ENCODE measurements around the gene ALKBH6. TPM values are rescaled to one million over a fixed set of nuclear protein-coding genes. Genes with fewer than 3 reads are reported as not detected.

Gene ALKBH6
- total RNA-seq, 4 donors from 2014 or later: 11.9 to 37.9 (median 25.0) TPM

DNA sequence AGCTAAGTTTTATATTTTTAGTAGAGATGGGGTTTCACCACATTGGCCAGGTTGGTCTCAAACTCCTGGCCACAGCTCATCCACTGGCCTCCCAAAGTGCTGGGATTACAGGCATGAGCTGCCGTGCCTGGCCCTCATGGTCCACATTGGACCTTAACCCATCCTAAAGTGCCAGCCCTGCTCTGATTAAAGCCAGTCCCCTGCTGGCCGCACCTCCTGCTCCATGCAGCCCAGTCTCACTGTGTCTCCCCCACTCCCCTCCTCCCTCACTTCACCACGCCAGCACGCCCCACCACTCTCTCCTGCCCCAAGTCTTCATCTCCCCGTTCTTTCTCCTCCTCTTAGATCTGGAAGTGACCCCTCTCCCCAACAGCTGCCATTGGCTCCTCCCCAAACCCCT lies 35.7 kb downstream of the ALKBH6 start:
- 43% methylated on average over 5 of the region's 5 CpGs for WGBS, 2 donors
- intact Hi-C loops (cut with DNase I; ENCODE audit: low total_unique reads): no loop called here

DNA sequence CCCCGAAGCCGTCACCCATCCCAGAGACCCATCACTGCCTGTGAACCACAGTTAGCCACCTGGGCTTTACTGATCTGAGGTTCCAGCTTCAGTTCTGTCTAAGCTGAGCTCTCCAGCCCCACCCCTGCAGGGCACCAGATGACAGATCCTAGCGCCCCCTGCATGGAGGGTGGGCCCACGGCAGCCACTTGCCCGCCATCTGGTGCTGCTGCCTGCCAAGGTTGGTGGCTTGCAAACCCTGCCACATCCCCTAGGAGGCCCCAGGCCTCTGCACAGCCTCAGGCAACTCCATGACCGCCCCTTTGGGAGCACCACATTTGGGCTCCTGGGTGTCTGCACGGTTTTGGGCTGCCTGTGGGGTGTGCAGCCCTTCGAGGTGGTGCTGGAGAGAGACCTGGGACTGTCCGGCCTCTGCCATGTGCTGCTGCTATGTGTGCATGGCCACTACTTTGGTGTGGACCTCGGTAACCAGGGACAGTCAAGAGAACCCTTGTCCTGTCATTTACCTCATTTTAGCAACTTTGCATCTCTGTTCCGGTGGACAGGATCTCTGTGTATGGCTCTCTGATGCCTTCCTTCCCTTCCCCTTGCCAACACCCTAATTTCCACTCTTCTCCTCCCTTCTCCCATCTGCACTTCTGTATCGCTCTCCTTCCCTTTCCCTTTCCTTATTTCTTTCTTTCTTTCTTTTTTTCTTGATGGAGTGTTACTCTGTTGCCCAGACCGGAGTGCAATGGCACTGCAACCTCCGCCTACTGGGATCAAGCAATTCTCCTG lies 36.4 kb downstream of the ALKBH6 start:
- no peak for DNase-seq (ENCODE audit: low spot score in 2 of 2)
- WGBS, 2 donors: 48 to 52% methylated on average over 13 to 14 of the region's 14 CpGs

More for the DNA sequence above, 35.7 kb downstream of the ALKBH6 start:
- no peak for DNase-seq (ENCODE audit: low spot score in 2 of 2)
- H3K4me3 ChIP-seq (ENCODE audit: low read depth, poor library complexity, severe bottlenecking): no peak overlapping the region
- TF ChIP-seq POLR2A (IDR thresholded peaks at IDR 0.05): no peak
- TF ChIP-seq, protein P1, sequence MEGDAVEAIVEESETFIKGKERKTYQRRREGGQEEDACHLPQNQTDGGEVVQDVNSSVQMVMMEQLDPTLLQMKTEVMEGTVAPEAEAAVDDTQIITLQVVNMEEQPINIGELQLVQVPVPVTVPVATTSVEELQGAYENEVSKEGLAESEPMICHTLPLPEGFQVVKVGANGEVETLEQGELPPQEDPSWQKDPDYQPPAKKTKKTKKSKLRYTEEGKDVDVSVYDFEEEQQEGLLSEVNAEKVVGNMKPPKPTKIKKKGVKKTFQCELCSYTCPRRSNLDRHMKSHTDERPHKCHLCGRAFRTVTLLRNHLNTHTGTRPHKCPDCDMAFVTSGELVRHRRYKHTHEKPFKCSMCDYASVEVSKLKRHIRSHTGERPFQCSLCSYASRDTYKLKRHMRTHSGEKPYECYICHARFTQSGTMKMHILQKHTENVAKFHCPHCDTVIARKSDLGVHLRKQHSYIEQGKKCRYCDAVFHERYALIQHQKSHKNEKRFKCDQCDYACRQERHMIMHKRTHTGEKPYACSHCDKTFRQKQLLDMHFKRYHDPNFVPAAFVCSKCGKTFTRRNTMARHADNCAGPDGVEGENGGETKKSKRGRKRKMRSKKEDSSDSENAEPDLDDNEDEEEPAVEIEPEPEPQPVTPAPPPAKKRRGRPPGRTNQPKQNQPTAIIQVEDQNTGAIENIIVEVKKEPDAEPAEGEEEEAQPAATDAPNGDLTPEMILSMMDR (IDR thresholded peaks at IDR 0.05): no peak

DNA sequence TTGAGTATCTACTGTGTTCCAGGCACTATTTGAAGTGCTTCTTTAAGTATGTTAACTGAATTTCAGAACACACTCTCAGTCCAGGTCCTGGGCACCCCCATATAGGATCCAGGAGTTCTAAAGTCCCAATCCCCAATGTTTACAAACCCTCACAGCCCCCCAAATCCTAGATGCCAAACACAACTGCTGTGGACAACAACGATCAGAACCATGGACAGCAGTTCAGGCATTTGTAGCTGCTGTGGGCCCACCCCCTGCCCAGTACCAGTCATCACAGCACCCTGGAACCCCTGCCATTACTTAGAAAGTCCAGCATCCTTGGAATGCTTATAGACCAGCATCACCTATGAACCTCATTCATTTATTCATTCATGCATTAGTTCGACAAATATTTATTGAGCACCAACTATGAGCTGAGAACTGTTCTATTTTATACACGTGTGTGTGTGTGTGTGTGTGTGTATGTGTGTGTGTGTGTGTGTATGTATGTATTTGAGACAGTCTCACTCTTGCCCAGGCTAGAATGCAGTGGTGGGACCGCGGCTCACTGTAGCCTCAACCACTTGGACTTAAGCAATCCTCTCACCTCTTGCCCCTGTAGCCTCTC lies 38.3 kb downstream of the ALKBH6 start:
- DNase-seq (ENCODE audit: low spot score in 2 of 2): no peak
- intact Hi-C loops (cut with DNase I; ENCODE audit: low total_unique reads): no loop called here
- 21 to 40% methylated on average over 5 of the region's 5 CpGs for WGBS, 2 donors

More for the DNA sequence above, 36.4 kb downstream of the ALKBH6 start:
- no peak for TF ChIP-seq POLR2A (IDR thresholded peaks at IDR 0.05)
- TF ChIP-seq, protein P1 (IDR thresholded peaks at IDR 0.05): no peak
- intact Hi-C loops (cut with DNase I; ENCODE audit: low total_unique reads): no loop called here
- H3K4me3 ChIP-seq (ENCODE audit: low read depth, poor library complexity, severe bottlenecking): no peak overlapping the region

DNA sequence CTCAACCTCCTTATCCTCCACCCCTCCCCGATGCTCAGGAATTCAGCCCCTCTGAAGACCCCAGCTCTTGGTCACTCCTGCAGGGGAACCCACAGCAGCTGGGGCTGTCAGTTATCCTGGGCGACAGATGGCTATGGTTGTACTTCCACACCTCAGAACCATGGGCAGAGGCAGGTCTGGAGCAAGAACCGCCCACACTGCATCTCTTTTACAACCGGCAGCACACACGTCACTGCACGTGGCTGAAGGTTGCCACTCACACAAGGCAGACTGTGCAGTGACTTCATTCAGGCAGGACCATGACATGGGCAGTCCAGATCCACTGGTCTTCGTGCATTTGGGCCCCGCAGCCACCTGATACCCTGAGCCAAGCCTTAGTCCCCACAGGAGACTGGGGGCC lies 40.5 kb downstream of the ALKBH6 start:
- H3K4me3 ChIP-seq (ENCODE audit: low read depth, poor library complexity, severe bottlenecking): no peak overlapping the region
- DNase-seq (ENCODE audit: low spot score in 2 of 2): no peak
- TF ChIP-seq, protein P1 (IDR thresholded peaks at IDR 0.05): no peak
- no peak for TF ChIP-seq POLR2A (IDR thresholded peaks at IDR 0.05)
- WGBS, 2 donors: 34 to 35% methylated on average over 8 of the region's 8 CpGs
- intact Hi-C loops (cut with DNase I; ENCODE audit: low total_unique reads): no loop called here

More for the DNA sequence above, 38.3 kb downstream of the ALKBH6 start:
- H3K4me3 ChIP-seq (ENCODE audit: low read depth, poor library complexity, severe bottlenecking): no peak overlapping the region
- no peak for TF ChIP-seq POLR2A (IDR thresholded peaks at IDR 0.05)
- TF ChIP-seq, protein P1 (IDR thresholded peaks at IDR 0.05): no peak

DNA sequence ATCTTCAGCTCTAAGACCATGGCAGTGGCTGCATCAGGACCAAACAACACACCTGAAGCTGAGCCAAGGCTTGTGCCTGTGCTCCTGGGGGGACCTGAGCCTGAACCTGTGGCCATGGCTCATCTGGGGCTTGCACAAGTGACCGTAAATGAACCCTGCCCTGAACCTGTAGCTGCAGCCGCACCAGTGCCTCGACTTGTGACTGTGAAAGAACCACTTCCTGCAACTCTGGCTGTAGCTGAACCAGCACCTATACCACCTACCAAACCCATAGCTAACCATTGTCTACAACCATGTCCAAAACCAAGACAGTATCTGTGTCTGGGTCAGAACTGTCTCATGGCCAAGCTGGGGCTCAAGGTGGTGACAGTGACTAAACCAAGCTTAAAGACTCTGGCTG lies 47.2 kb downstream of the ALKBH6 start:
- TF ChIP-seq, protein P1 (IDR thresholded peaks at IDR 0.05): no peak
- TF ChIP-seq POLR2A (IDR thresholded peaks at IDR 0.05): no peak
- no peak overlapping the region for H3K4me3 ChIP-seq (ENCODE audit: low read depth, poor library complexity, severe bottlenecking)
- WGBS, 2 donors: 75 to 78% methylated on average over 3 of the region's 3 CpGs
- DNase-seq (ENCODE audit: low spot score in 2 of 2): no peak
- intact Hi-C loops (cut with DNase I; ENCODE audit: low total_unique reads): no loop called here

Measured in lower leg skin (tissue), 4 donors.